ENCODE measurements around the gene PLPP1.

PLPP1 gene

GRCh38 chr5:55498457-55498856 is 36.3 kb downstream of the PLPP1 start:
- no peak for DNase-seq

- no peak for DNase-seq
Measured at GRCh38 chr5:55497712-55498111, 37.1 kb downstream of the PLPP1 start.

- no peak for DNase-seq
Measured at GRCh38 chr5:55495216-55495615, 39.5 kb downstream of the PLPP1 start.

- DNase-seq = no peak
Measured at GRCh38 chr5:55492449-55492848, 42.3 kb downstream of the PLPP1 start.

GRCh38 chr5:55485073-55485472 is 49.7 kb downstream of the PLPP1 start:
- no peak for DNase-seq

GRCh38 chr5:55484531-55484930 is 50.2 kb downstream of the PLPP1 start:
- no peak for DNase-seq

GRCh38 chr5:55483885-55484284 is 50.9 kb downstream of the PLPP1 start:
- no peak for DNase-seq

- no peak for DNase-seq
Measured at GRCh38 chr5:55481293-55481855, 53.4 kb downstream of the PLPP1 start.

- DNase-seq = no peak
Measured at GRCh38 chr5:55480781-55481180, 54.0 kb downstream of the PLPP1 start.

- DNase-seq = no peak
Measured at GRCh38 chr5:55472642-55473041, 62.1 kb downstream of the PLPP1 start.

- DNase-seq = no peak
Measured at GRCh38 chr5:55471468-55471867, 63.3 kb downstream of the PLPP1 start.

- no peak for DNase-seq
Measured at GRCh38 chr5:55470282-55470681, 64.5 kb downstream of the PLPP1 start.

- DNase-seq = no peak
Measured at GRCh38 chr5:55469839-55470238, 64.9 kb downstream of the PLPP1 start.

- DNase-seq = no peak
Measured at GRCh38 chr5:55467862-55468551, 66.8 kb downstream of the PLPP1 start.

GRCh38 chr5:55463613-55464012 is 71.2 kb downstream of the PLPP1 start:
- DNase-seq = no peak

GRCh38 chr5:55459572-55459971 is 75.2 kb downstream of the PLPP1 start:
- no peak for DNase-seq

- DNase-seq = no peak
Measured at GRCh38 chr5:55456216-55456895, 78.4 kb downstream of the PLPP1 start.

- no peak for DNase-seq
Measured at GRCh38 chr5:55454282-55454681, 80.5 kb downstream of the PLPP1 start.

- no peak for DNase-seq
Measured at GRCh38 chr5:55453211-55453610, 81.6 kb downstream of the PLPP1 start.

GRCh38 chr5:55451976-55452375 is 82.8 kb downstream of the PLPP1 start:
- DNase-seq = no peak

GRCh38 chr5:55450050-55450765 is 84.6 kb downstream of the PLPP1 start:
- no peak for DNase-seq

GRCh38 chr5:55446640-55447351 is 88.0 kb downstream of the PLPP1 start:
- no peak for DNase-seq

- no peak for DNase-seq
Measured at GRCh38 chr5:55445791-55446190, 89.0 kb downstream of the PLPP1 start.

Measured in NCI-H2107 (cell line).